Non-pigmented ciliary epithelial cell (primary cell): ENCODE results near the gene ABHD17C.

Experiments
- DNase-seq: peaks from one replicate; pipeline ENCODE4 v3.0.0-alpha.2; 2010; ENCODE audit warnings: low read depth

The ABHD17C gene

GRCh38 chr15:80764535-80764934 lies 69.4 kb downstream of the ABHD17C start:
- no peak for DNase-seq

DNA sequence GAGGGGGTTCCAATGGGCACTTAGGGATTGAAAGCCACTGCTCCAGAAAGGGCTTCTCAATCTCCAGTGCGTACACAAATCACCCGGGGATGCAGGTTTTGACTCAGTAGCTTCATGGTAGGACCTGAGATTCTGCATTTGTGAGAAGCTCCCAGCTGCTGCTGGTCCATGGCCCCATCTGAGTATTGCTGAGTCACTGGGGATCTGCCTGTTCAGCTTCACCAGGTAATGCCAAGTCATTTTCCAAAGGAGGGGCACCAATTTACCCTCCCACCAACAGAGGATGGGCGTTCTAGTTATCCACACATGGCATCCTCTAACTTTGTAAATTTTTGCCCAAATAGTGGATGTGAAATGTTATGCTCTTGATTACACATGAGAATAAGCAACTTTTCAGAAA lies 71.2 kb downstream of the ABHD17C start:
- no peak for DNase-seq

GRCh38 chr15:80768158-80768557 lies 73.0 kb downstream of the ABHD17C start:
- no peak for DNase-seq

DNA sequence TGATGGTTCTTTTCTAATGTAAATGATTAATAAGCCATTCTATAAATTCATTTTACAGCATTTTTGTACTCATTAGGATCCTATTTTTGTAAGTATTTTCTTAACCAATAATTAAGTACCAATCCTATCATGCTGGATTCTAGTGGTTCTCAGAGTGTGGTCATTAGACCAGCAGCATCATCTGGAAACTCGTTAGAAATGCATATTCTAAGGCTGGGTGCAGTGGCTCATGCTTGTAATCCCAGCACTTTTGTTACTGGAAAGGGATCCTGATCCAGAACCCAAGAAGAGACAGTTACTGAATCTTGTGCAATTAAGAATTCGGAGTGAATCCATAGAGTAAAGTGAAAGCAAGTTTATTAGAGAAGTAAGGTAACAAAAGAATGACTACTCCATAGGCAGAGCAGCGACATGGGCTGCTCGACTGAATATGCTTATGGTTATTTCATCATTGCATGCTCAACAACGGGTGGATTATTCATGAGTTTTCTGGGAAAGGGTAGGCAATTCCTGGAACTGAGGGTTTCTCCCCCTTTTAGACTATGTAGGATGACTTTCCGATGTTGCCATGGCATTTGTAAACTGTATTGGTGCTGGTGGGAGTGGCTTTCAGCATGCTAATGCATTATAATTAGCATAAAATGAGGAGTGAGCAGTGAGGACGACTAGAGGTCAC lies 74.2 kb downstream of the ABHD17C start:
- DNase-seq: no peak

DNA sequence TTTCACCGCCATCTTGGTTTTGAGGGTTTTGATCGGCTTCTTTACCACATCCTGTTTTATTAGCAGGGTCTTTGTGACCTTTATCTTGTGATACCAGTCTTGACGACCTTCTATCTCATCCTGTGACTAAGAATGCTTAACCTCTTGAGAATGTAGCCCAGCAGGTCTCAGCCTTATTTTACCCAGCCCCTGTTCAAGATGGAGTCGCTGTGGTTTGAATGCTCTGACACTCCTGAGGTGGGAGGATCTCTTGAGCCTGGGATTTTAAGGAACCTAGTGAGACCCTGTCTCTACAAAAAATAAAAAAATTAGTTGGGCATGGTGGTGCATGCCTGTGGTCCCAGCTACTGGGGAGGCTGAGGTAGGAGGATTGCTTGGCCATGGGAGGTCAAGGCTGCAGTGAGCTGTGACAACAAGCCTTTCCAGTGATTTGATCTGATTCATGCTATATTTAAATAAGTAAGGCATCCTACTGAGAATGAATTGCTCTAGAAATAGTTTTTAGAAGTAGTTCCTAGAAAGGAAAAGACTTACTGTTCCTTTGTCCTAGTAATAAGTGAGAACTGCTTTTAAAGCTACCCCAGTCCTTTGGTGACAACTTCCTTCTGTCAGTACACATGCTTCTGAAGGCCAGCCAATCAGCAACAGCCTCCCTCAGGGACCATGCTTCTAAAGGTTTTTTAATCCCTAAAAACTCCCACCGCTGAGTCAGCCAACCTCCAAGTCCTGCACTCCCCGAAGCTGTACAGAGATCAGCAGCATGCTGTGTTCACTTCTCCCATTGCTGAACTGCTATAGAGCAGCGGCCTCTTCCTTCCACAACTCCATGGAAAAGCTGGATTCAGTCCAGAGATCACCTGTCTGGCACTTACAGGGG lies 75.0 kb downstream of the ABHD17C start:
- DNase-seq: no peak

DNA sequence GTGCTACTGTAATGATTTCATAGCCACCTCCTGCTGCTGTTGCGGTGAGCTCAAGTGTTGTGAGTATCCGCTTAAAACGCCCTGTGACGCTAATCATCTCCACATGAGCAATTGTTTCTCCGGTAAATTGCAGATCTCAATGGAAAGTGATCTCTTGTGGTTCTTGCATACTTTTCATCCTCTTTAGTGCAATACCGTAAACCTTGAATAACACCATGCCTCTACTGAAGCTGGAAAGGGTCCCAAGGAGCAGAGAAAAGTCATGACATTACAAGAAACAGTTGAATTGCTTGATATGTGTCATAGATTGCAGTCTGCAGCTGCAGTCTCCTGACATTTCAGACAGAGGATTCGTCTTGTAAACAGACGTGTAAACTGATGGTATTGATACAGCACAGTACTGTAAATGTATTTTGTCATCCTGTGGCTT lies 78.0 kb downstream of the ABHD17C start:
- DNase-seq: peak; percentile 79

- DNase-seq: no peak
Measured at GRCh38 chr15:80773792-80774352, 78.8 kb downstream of the ABHD17C start.

DNA sequence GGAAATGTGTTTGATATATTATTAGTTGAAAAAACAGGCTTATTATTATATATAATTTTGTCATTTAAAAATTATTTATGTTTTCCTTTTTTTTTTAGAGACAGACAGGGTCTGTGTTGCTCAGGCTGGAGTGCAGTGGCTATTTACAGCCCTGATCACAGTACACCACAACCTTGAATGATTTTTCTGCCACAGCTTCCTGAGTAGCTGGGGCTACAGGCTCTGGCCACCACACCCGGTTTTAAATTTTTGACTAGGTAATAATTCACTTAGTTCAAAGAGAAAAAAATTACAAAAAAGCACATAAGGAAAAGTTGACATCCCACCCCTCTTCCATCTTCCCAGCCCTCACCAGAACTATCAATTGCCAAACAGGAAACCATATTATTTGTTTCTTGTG lies 79.4 kb downstream of the ABHD17C start:
- DNase-seq: no peak

- DNase-seq: no peak
Measured at GRCh38 chr15:80775338-80775737, 80.2 kb downstream of the ABHD17C start.

- no peak for DNase-seq
Measured at GRCh38 chr15:80776420-80777045, 81.4 kb downstream of the ABHD17C start.

- DNase-seq: no peak
Measured at GRCh38 chr15:80777137-80777536, 82.0 kb downstream of the ABHD17C start.

- DNase-seq: no peak
Measured at GRCh38 chr15:80777826-80778620, 82.9 kb downstream of the ABHD17C start.

GRCh38 chr15:80778621-80778963 lies 83.5 kb downstream of the ABHD17C start:
- no peak for DNase-seq

- no peak for DNase-seq
Measured at GRCh38 chr15:80778964-80779657, 84.0 kb downstream of the ABHD17C start, which contains the start of gene CEMIP. CEMIP (plus strand) TSS chr15:80779370; CDS start chr15:80873880, 94,510 bp downstream.

GRCh38 chr15:80779658-80780415 lies 84.7 kb downstream of the ABHD17C start:
- no peak for DNase-seq

DNA sequence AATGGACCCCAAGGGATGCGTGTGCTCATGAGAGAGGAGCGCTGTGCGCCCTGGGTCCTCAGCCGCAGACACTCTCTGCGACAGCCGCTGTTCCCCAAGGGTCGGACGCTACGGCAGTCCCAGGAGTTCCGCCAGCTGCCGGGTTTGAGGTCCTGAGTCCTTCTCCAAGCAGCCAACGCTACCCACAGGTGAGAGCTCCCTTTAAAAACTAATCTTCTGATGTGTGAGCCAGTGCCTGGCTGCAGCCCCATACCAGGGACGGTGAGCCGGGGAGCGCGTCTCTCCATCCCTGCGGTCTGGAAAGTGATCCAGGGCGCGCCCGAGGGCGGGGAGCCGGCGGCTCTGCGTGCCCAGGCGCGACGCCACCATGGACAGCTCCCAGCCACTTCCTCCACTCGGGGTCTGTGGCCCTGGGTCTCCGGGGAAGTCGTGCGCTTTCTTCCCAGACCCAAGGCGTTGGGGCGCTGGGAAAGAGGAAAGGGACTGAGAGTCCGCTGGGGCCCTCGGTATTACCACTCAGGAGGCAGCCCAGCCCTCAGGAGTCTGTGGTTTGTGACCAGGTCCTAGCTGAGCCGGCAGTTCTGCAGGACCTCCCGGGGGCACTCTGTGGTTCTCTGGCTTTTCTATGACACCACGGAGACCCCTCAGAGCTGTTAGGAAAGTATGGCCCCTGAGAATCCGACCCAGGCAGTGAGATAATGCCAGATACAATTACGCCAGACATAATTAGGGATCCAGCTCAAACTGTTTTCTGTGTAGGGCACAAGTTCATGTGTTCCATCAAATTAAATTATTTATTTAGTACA lies 85.5 kb downstream of the ABHD17C start:
- DNase-seq: no peak

DNA sequence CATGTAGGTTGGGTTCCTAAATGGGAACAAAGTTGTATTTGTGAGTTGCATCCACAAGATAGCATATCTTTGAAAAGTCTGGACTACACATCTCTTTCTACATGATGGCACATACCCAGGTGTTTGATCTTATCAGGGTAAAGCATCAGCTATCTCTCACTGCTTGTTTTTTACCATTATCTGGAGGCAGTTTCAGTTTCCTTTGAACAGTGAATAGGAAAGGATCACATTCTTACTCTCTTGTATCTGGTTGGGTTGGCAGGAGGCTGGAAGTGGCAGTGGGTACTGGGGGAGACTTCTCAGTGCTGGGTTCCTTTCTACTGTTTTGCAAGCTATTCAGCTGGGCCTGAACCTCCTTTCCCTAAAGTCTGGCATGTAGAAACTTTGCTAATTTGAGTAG lies 88.2 kb downstream of the ABHD17C start:
- DNase-seq: no peak

DNA sequence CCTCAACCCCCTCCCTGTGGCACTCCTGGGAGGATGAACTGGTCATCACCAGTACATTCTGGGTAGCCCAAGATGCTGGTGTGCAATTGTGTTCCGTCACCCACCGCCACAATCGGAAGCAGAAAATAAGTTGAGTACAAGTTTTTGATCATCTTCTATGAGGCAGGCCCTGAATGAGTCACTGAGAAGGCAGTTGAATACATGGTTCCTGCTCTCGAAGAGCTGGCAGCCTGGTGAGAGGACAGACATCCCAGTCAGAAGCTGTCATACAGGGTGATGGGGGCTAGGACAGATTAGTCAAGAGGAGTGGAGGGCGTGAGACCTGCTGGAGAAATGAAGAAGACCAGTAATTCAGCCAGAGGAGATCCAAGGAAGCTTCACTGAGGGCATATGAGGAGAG lies 90.2 kb downstream of the ABHD17C start:
- no peak for DNase-seq

GRCh38 chr15:80785811-80786354 lies 90.8 kb downstream of the ABHD17C start:
- no peak for DNase-seq
